H1 (cell line): ENCODE measurements around the gene TEX264. TPM values are rescaled to one million over a fixed set of nuclear protein-coding genes. Genes with fewer than 3 reads are reported as not detected.

ENCODE experiments used
- CTCF ChIA-PET: fragments of 300-600 bp; sonication (Branson Sonifier 250); formaldehyde crosslinking; loops from one replicate; lab custom pipeline; 2021; ENCODE audit not compliant: partially characterized antibody; lab: Charles Lee
- POLR2A ChIA-PET: fragments of 300-600 bp; sonication (Branson Sonifier 250); formaldehyde crosslinking; loops from one replicate; lab custom pipeline; 2021; ENCODE audit warnings: inconsistent platforms; ENCODE audit not compliant: partially characterized antibody; lab: Charles Lee
- DNase-seq, 2 experiments: peaks; one replicate each; pipeline versions ENCODE4 v3.0.0 to v3.0.0-alpha.2; 2010 to 2022; ENCODE audit warnings: low spot score in 2 of 2, low read depth in 1 of 2, mixed read lengths in 1 of 2
- FAIRE-seq: peaks from 2 replicates; lab custom pipeline; 2011; peaks lifted over from hg19 to GRCh38; lab: Jason Lieb, UNC
- H2AFZ ChIP-seq: 2 replicates; pipeline ENCODE4 v1.8.1; 2012; ENCODE audit warnings: low read length, inconsistent platforms
- H2AK5ac ChIP-seq: 2 replicates; pipeline ENCODE4 v1.6.1; 2013; ENCODE audit warnings: low read depth, low read length
- H2BK120ac ChIP-seq: replicated peaks from 2 replicates; pipeline ENCODE3; 2013; ENCODE audit warnings: low read depth, low read length, inconsistent platforms
- H2BK12ac ChIP-seq: 2 replicates; pipeline ENCODE4 v1.6.1; 2013; ENCODE audit warnings: low read depth, low read length
- H2BK15ac ChIP-seq: 2 replicates; pipeline ENCODE4 v1.6.1; 2013; ENCODE audit warnings: low read length
- H2BK20ac ChIP-seq: 2 replicates; pipeline ENCODE4 v1.6.1; 2013; ENCODE audit warnings: low read length
- H2BK5ac ChIP-seq: 2 replicates; pipeline ENCODE4 v1.6.1; 2013; ENCODE audit warnings: low read depth, low read length
- H3K14ac ChIP-seq: 2 replicates; pipeline ENCODE4 v1.6.1; 2013; ENCODE audit warnings: inconsistent platforms; ENCODE audit not compliant: insufficient read length
- H3K18ac ChIP-seq: 2 replicates; pipeline ENCODE4 v1.6.1; 2013; ENCODE audit warnings: low read length; ENCODE audit errors: extremely low read depth
- H3K23ac ChIP-seq: 2 replicates; pipeline ENCODE4 v1.6.1; 2013; ENCODE audit warnings: inconsistent platforms; ENCODE audit not compliant: insufficient read length
- H3K23me2 ChIP-seq: 2 replicates; pipeline ENCODE4 v1.6.1; 2013; ENCODE audit warnings: low read depth, low read length
- H3K27ac ChIP-seq: 2 replicates; pipeline ENCODE4 v1.6.1; 2011; ENCODE audit warnings: low read depth, low read length, inconsistent platforms
- H3K27me3 ChIP-seq, 4 experiments: replicated peaks in 1 of 4; 1 replicate in 1 of 4; 2 replicates in 3 of 4; pipeline versions ENCODE4 v1.6.1 to v1.8.1; 2011 to 2013; ENCODE audit warnings: low read length in 3 of 4, mild to moderate bottlenecking in 3 of 4, inconsistent platforms in 2 of 4, mixed read lengths in 2 of 4, moderate library complexity in 1 of 4; ENCODE audit not compliant: control insufficient read depth in 3 of 4, insufficient read depth in 3 of 4; ENCODE audit errors: extremely low read depth in 1 of 4
- H3K36me3 ChIP-seq, 4 experiments: 2 replicates each; pipeline versions ENCODE4 v1.6.1 to v1.8.1; 2011 to 2013; ENCODE audit warnings: mild to moderate bottlenecking in 4 of 4, low read length in 3 of 4, moderate library complexity in 2 of 4, control low read depth in 1 of 4, inconsistent platforms in 1 of 4; ENCODE audit not compliant: insufficient read depth in 4 of 4, control insufficient read depth in 2 of 4
- H3K4ac ChIP-seq: replicated peaks from 2 replicates; pipeline ENCODE3; 2013; ENCODE audit warnings: low read length, low read depth, mixed read lengths, inconsistent platforms; ENCODE audit not compliant: insufficient read length
- H3K4me1 ChIP-seq, 4 experiments: replicated peaks in 1 of 4; 1 replicate in 1 of 4; 2 replicates in 3 of 4; pipeline versions ENCODE4 v1.6.1 to v1.8.1; 2011 to 2013; ENCODE audit warnings: low read length in 3 of 4, inconsistent platforms in 2 of 4, mixed read lengths in 1 of 4; ENCODE audit not compliant: insufficient read depth in 4 of 4, control insufficient read depth in 3 of 4
- H3K4me2 ChIP-seq, 2 experiments: 2 replicates each; pipeline versions ENCODE4 v1.6.1 to v1.8.1; 2011 to 2013; ENCODE audit warnings: low read depth in 2 of 2, low read length in 2 of 2, control low read depth in 1 of 2, inconsistent platforms in 1 of 2, mild to moderate bottlenecking in 1 of 2; ENCODE audit not compliant: insufficient read depth in 1 of 2
- H3K4me3 ChIP-seq, 4 experiments: fragments of 200-600, 300-600 bp in 1 of 4; sonication (generic), shearing (Covaris generic), sonication (Bioruptor Twin) in 1 of 4; 2 replicates each; pipeline versions ENCODE4 v1.5.1 to v1.8.1; 2011 to 2016; ENCODE audit warnings: low read length in 4 of 4, low read depth in 3 of 4, control low read depth in 2 of 4, inconsistent platforms in 2 of 4, mild to moderate bottlenecking in 2 of 4, mixed read lengths in 1 of 4, moderate library complexity in 1 of 4; ENCODE audit not compliant: insufficient read depth in 2 of 4; ENCODE audit errors: extremely low read depth in 1 of 4
- H3K56ac ChIP-seq: replicated peaks from 2 replicates; pipeline ENCODE3; 2013; ENCODE audit warnings: low read depth, mild to moderate bottlenecking, mixed read lengths, low read length, inconsistent platforms; ENCODE audit not compliant: insufficient read length
- H3K79me1 ChIP-seq: 2 replicates; pipeline ENCODE4 v1.6.1; 2013; ENCODE audit warnings: low read depth, low read length, control low read depth
- H3K79me2 ChIP-seq, 2 experiments: 2 replicates each; pipeline versions ENCODE4 v1.6.1 to v1.8.1; 2012 to 2013; ENCODE audit warnings: low read length in 2 of 2, mild to moderate bottlenecking in 2 of 2, inconsistent platforms in 1 of 2; ENCODE audit not compliant: insufficient read depth in 2 of 2, control insufficient read depth in 1 of 2
- H3K9ac ChIP-seq, 4 experiments: replicated peaks in 1 of 4; 1 replicate in 1 of 4; 2 replicates in 3 of 4; pipeline versions ENCODE4 v1.6.1 to v1.8.1; 2011 to 2013; ENCODE audit warnings: low read depth in 3 of 4, low read length in 3 of 4, control low read depth in 2 of 4, mild to moderate bottlenecking in 2 of 4, moderate library complexity in 2 of 4, inconsistent platforms in 1 of 4; ENCODE audit errors: extremely low read depth in 1 of 4
- H3K9me3 ChIP-seq, 2 experiments: 2 replicates each; pipeline versions ENCODE4 v1.6.1 to v1.8.1; 2012 to 2013; ENCODE audit warnings: mild to moderate bottlenecking in 2 of 2, moderate library complexity in 2 of 2, control low read depth in 1 of 2, inconsistent platforms in 1 of 2, low read depth in 1 of 2, low read length in 1 of 2, mixed read lengths in 1 of 2; ENCODE audit not compliant: insufficient read depth in 2 of 2
- H4K20me1 ChIP-seq, 2 experiments: replicated peaks in 1 of 2; 2 replicates each; pipeline versions ENCODE3 to v1.8.1; 2011 to 2013; ENCODE audit warnings: inconsistent platforms in 2 of 2, low read length in 2 of 2, mild to moderate bottlenecking in 1 of 2; ENCODE audit not compliant: insufficient read depth in 2 of 2, control insufficient read depth in 1 of 2
- H4K5ac ChIP-seq: 2 replicates; pipeline ENCODE4 v1.6.1; 2013; ENCODE audit warnings: low read length, low read depth, mixed read lengths, inconsistent platforms; ENCODE audit not compliant: insufficient read length
- H4K8ac ChIP-seq: 2 replicates; pipeline ENCODE4 v1.8.0; 2013; ENCODE audit warnings: mild to moderate bottlenecking, moderate library complexity, low read length, inconsistent platforms; ENCODE audit not compliant: insufficient read depth; ENCODE audit errors: extremely low read depth
- H4K91ac ChIP-seq: replicated peaks from 2 replicates; pipeline ENCODE3; 2013; ENCODE audit warnings: low read length, mixed read lengths, inconsistent platforms; ENCODE audit not compliant: insufficient read length
- CEBPB ChIP-seq: IDR thresholded peaks from 2 replicates; pipeline ENCODE4 v1.6.1; 2012; ENCODE audit warnings: low read depth, low read length
- CTBP2 ChIP-seq: IDR thresholded peaks from 2 replicates; pipeline ENCODE4 v1.7.0; 2011; ENCODE audit warnings: borderline replicate concordance, mild to moderate bottlenecking, moderate library complexity, mixed read lengths, low read length; ENCODE audit not compliant: insufficient read depth, insufficient read length
- EGR1 ChIP-seq: IDR thresholded peaks from 2 replicates; pipeline ENCODE4 v1.6.1; 2011; ENCODE audit warnings: low read depth, low read length, borderline replicate concordance
- EP300 ChIP-seq, 2 experiments: IDR thresholded peaks; 1 replicate in 1 of 2; 2 replicates in 1 of 2; pipeline ENCODE4 v1.6.1; 2011 to 2012; ENCODE audit warnings: low read depth in 2 of 2, low read length in 2 of 2, mild to moderate bottlenecking in 2 of 2, borderline replicate concordance in 1 of 2, inconsistent platforms in 1 of 2, moderate library complexity in 1 of 2
- GABPA ChIP-seq: IDR thresholded peaks from 2 replicates; pipeline ENCODE4 v1.6.1; 2011; ENCODE audit warnings: mild to moderate bottlenecking, low read length, moderate library complexity, borderline replicate concordance; ENCODE audit not compliant: insufficient read depth
- JUN ChIP-seq: IDR thresholded peaks from 2 replicates; pipeline ENCODE4 v1.6.1; 2011; ENCODE audit warnings: low read depth, mild to moderate bottlenecking, improper control_type of control experiment, low read length
- KDM5A ChIP-seq: fragments of 200-600 bp; IDR thresholded peaks from 2 replicates; pipeline ENCODE4 v1.7.1; 2012; ENCODE audit warnings: mild to moderate bottlenecking, low read length, inconsistent platforms, mixed read lengths
- POLR2A ChIP-seq, 2 experiments: IDR thresholded peaks; 1 replicate in 1 of 2; 2 replicates in 1 of 2; pipeline ENCODE4 v1.6.1; 2011; ENCODE audit warnings: low read depth in 2 of 2, low read length in 2 of 2, mild to moderate bottlenecking in 2 of 2; ENCODE audit errors: control extremely low read depth in 1 of 2
- POU5F1 ChIP-seq: IDR thresholded peaks from 2 replicates; pipeline ENCODE4 v1.6.1; 2011; ENCODE audit warnings: low read depth, mild to moderate bottlenecking, low read length, moderate library complexity
- RAD21 ChIP-seq, 2 experiments: IDR thresholded peaks in 1 of 2; conservative IDR thresholded peaks in 1 of 2; 2 replicates each; pipeline ENCODE4 v1.6.1; 2011; ENCODE audit warnings: low read depth in 2 of 2, low read length in 2 of 2, improper control_type of control experiment in 1 of 2, inconsistent platforms in 1 of 2, mild to moderate bottlenecking in 1 of 2, moderate library complexity in 1 of 2
- SP4 ChIP-seq: IDR thresholded peaks from 2 replicates; pipeline ENCODE4 v1.6.1; 2012; ENCODE audit warnings: low read length, inconsistent platforms
- SUZ12 ChIP-seq: fragments of 200-600 bp; sonication (generic); IDR thresholded peaks from 2 replicates; pipeline ENCODE4 v1.6.1; 2012; ENCODE audit warnings: mild to moderate bottlenecking, inconsistent platforms, low read length, moderate library complexity, mixed read lengths
- TEAD4 ChIP-seq: IDR thresholded peaks from 2 replicates; pipeline ENCODE4 v1.6.1; 2012; ENCODE audit warnings: low read depth, low read length, inconsistent platforms, mixed read lengths
- polyA plus RNA-seq, 7 experiments: library from polyadenylated mRNA; depleted of rRNA in 3 of 7; stranded (reverse) in 5 of 7; unstranded in 2 of 7; fragments of >200 nt in 5 of 7; fragments of 200-250 nt in 2 of 7; gene quantifications; 1 replicate in 5 of 7; 2 replicates in 1 of 7; 4 replicates in 1 of 7; pipeline versions ENCODE4 v1.2.1 to v1.2.3, GENCODE V29; 2011 to 2013; ENCODE audit warnings: missing spikeins in 2 of 7, mixed read lengths in 2 of 7
- total RNA-seq: library from RNA; stranded (reverse); fragmentation: NEBNext Ultra II Directional; extraction: Animal tissue kit (Norgen Biotek cat#: 25700); gene quantifications from 2 replicates; pipeline ENCODE4 v1.2.1, GENCODE V29; 2021

TEX264 gene
- total and polyA plus RNA-seq, 2 of the 8 experiments (the other 6 are each of a cell fraction or from before 2014, with no cell fraction given), result 11.2 to 35.6 TPM

GRCh38 chr3:51747840-51748239 is 76.8 kb downstream of the TEX264 start:
- Histone ChIP-seq H3K27ac (no peak overlapping the region), H3K9me3 (peaks cover 0 to 7% of the 10 kb centered on the region in 2 experiments; a peak in 2 of 4 replicates), H3K9ac (no peak overlapping the region), H3K23ac (no peak overlapping the region)
- no peak for TF ChIP-seq EGR1
- no peak for TF ChIP-seq JUN
- TF ChIP-seq SUZ12, result no peak
- no peak for TF ChIP-seq SP4
- no peak for TF ChIP-seq CEBPB
- TF ChIP-seq POLR2A (IDR thresholded peaks at IDR 0.05; ENCODE audit: control extremely low read depth in 1 of 2, low read depth in 2 of 2, low read length in 2 of 2), result no peak
- TF ChIP-seq CTBP2, result no peak
- TF ChIP-seq TEAD4, result no peak
- no peak for TF ChIP-seq POU5F1
- no peak for TF ChIP-seq RAD21 (IDR thresholded peaks at IDR 0.05 in 1 of 2, conservative IDR thresholded peaks at IDR 0.05 in 1 of 2; ENCODE audit: low read depth in 2 of 2, low read length in 2 of 2)
- TF ChIP-seq GABPA, result no peak
- no peak for TF ChIP-seq KDM5A
- no peak for TF ChIP-seq EP300 (IDR thresholded peaks at IDR 0.05; ENCODE audit: borderline replicate concordance in 1 of 2, low read depth in 2 of 2, low read length in 2 of 2)
- TF ChIP-seq, all 59 proteins: peak for 0
- Histone ChIP-seq H3K79me2 (no peaks in the 10 kb centered on the region), H3K4ac (no peak overlapping the region), H3K79me1 (no peaks in the 10 kb centered on the region), H3K14ac (no peak overlapping the region), H3K4me3 (no peak overlapping the region), H3K56ac (no peak overlapping the region), H3K36me3 (no peaks in the 10 kb centered on the region), H3K4me2 (no peak overlapping the region), H2AK5ac (no peak overlapping the region), H4K20me1 (no peaks in the 10 kb centered on the region), H2BK12ac (no peak overlapping the region), H4K8ac (no peak overlapping the region), H4K91ac (no peak overlapping the region), H2BK15ac (no peak overlapping the region), H2BK120ac (no peak overlapping the region), H3K4me1 (no peaks in the 10 kb centered on the region), H2AFZ (no peak overlapping the region), H3K18ac (no peak overlapping the region), H2BK5ac (no peak overlapping the region), H3K27me3 (no peaks in the 10 kb centered on the region), H4K5ac (no peak overlapping the region), H3K23me2 (no peaks in the 10 kb centered on the region), H2BK20ac (no peak overlapping the region)
- DNase-seq (no peak), FAIRE-seq (no peak)
- CTCF ChIA-PET, result interaction anchor here (1.1 kb wide), 1 partner anchor 49 kb away, joined by 3 read pairs; no protein-coding TSS in a partner anchor
- POLR2A ChIA-PET, result no interaction called here
